Superior temporal gyrus (tissue), 1 donor: Measurements from ENCODE around the gene CHCHD4.

ENCODE experiments used
- DNase-seq: peaks from one replicate; pipeline ENCODE4 v3.0.0-alpha.2; 2016; ENCODE audit errors: extremely low spot score

CHCHD4 gene

DNA sequence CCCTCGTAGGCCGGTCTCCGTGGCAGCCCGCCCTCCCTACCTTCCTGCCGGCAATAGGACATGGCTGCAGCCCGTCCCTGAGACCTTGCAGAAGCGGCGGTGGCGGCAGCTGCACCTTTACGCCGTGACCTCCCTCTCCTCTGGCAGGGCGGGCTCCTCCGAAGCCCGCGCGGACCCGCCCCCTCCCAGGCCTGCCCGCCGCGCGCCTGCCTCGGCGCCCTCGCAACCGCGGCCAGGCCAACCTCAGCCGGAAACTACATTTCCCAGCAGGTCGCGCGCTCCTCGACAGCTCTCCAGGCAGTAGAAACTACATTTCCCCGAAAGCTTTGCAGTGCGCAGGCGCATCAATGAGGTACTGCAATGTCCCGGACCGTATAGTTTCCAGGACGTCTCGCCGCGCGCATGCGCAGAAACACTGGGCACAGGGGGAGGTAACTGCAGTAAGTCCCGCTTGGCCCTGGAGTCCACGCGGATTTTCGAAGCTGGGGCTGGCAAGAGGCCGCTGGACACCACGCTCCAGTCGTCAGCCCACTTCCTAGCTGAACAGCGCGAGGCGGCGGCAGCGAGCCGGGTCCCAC lies at the start of gene CHCHD4, which contains the start of gene TMEM43:
TSS of gene CHCHD4 (minus strand) at position 256 of the 578 bp plus-strand sequence. CDS start at position 62, 194 bp downstream.
TSS of gene TMEM43 (plus strand) at position 438 of the 578 bp plus-strand sequence. CDS start 142 bp downstream, outside the sequence.
- peak; percentile 100 for DNase-seq

DNA sequence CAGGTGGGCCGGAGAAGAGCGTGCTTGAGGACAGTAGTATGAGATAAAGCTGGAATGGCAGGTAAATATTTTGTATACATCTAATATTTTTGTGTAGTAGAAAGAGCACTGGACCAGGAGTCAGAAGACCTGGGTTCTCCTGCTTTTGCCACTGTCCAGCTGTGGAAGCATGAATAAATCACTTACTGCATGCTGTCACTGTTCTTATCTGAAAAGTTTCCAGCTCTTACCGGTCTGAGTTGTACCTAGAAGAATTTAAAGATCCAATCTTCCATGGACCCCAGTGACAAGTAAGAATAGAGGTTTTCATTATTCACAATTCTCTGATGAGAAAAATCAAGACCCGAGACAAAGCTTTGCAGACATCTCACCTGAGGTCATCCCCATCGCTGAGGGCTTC lies 47.8 kb upstream of the CHCHD4 start:
- DNase-seq, result no peak

DNA sequence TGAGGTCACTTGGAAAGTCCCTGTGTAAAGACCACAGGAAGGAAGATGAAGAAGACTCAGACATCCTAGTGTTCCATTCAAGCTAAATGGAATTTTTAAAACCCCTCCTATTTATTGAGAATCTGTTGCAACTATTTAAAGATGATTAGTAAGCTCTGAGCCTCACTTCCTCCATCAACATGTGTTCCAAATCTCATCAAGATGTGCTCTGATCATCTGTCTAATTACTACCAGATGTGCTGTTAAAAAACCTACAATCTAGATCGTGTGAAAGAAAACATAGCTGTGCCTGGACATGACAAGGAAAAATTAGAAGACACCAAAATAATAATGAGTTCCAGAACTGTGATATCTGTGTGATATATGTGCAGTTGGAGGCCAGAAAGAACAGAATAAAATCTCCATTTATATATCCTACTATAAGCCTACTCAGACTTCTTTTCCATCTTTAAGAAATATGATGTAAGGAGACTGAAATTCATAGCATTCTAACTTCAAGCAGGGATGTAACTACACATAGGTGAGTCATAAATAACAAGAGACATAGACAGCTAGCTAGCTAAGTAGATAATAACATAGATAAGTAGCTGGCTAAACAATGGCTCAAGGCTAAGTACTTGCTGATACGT lies 46.0 kb upstream of the CHCHD4 start:
- DNase-seq, result no peak

DNA sequence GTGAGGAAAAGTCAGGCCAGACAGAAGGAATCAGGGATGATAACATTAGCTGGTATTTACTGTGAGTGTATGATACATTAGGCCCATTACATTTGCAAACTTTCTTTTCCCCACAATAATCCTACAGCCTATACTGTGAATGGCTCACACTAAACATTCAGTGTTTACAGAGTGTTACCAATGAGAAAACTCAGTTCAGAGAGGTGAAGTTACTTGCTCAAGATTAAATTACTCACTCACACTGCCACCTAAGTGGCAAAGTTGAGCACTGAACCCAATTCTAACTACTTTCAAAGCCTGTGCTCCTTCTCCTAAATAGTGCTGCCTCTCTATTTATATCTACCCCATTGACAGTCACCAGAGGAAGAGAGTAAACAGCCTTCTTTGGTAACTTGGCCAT lies 45.2 kb upstream of the CHCHD4 start:
- no peak for DNase-seq

DNA sequence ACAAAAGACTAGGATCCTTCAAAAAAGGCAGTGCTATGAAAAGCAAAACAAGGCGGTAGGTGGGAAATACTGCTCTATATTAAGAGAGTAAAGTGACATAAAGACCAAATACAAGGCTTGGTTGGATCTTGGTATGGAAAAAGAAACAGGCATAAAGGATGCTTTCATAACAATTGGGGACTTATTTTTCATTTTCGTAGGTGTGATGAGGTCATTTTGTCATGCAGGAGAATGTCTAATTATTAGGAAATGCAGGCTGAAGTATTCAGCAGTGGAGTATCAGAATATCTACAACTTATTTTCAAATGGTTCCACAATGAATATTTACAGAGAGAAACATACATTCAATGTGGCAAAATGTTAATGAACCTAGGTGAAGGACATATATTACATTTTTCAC lies 44.8 kb upstream of the CHCHD4 start:
- no peak for DNase-seq

DNA sequence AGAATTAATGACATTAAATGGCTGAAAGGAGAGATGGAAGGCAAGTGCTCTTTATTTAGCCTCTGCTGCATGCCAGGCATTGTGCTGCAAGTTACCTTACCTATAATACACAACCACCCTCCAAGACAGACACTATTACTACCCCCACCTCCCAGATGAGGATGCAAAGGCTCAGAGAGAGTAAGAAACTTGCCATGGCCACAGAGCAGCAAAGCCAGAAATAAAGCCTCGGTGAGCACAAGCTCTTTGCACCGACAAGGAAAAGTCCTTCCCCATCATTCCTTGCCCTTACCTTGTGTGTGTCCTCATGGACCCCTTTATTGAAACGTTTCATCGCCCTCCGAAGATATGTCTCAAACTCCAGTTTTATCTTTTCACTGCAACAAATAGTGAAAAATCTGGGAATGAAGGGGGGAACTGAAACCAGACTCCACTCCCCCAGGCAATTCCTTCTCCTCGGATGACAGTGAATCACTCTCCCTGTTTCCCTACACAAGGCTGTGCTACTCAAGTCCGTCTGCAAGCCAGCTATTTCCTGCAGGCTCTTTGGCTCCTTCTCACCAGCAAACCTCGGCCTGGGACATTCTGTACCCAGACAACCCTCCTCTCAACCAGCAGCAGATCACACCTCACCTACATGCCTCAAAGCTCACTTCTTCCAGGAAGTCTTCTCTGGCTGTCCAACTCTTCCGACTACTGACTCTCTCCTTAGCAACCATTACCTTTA lies 42.4 kb upstream of the CHCHD4 start:
- no peak for DNase-seq

DNA sequence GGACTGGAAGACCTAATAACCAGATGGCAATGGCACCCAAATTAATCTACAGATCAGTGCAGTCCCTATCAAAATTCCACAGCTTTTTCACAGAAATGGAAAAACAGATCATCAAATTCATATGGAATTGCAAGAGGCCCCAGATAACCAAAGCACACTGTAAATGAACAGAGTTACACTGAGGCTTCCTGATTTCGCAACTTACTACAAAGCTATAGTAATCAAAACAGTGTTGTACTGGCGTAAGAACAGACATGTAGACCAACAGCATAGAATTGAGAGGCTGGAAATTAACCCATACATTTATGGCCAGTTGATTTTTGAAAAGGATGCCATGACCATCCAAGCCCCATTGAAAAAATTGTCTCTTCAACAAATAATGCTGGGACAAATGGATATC lies 37.5 kb upstream of the CHCHD4 start:
- no peak for DNase-seq

DNA sequence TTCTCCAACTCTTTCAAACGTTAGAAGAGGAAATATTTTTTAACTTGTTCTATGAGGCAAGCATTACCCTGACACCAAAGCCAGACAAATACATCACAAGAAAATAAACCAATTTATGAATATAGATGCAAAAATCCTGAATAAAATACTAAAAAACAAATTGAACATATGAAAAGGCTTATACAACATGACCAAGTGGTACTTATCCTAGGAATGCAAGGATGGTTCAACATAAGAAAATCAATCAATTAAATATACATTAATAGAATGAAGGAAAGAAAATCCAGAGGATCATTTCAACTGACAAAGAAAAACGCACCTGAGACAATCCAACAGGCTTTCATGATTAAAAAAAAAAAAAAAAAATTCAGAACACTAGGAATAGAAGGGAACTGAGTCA lies 36.6 kb upstream of the CHCHD4 start:
- DNase-seq, result no peak

DNA sequence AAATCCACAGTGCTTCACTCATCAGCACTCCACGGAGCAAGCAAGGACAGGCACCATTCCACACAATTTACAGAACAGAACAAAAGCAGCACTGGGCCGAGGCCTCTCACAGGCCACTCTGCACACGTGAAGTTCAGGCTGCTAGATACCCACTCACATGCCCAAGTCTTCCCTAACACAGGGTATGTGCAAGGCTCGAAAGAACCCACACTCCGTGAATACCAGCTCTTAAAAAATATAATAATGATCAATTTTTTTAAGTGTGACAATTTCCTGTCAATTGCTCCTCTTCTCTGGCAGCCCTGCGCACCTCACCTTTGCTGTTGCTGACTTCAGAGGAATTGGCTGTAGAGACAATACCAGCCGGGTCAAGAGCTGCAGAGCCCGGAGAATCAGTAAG lies 34.8 kb upstream of the CHCHD4 start:
- no peak for DNase-seq

DNA sequence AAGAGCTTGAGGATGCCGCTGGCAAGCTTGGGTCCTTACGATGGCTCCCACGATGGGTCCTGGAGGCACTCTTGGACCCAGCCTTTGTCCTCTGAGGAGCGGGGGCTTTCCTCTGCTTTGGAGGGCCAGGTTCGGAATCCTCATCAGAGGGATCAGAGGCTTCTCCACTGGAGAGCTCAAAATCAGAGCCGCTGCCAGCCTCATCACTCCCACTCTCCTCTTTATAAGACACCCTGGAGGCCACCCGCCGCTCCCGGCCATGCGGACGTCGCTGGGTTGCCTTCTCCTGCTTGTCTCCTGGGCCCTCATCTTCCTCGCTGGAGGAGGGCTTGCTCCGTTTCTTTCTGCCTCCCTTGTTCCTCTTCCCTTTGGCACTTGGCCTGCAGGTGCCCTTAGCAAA lies 33.7 kb upstream of the CHCHD4 start:
- no peak for DNase-seq

DNA sequence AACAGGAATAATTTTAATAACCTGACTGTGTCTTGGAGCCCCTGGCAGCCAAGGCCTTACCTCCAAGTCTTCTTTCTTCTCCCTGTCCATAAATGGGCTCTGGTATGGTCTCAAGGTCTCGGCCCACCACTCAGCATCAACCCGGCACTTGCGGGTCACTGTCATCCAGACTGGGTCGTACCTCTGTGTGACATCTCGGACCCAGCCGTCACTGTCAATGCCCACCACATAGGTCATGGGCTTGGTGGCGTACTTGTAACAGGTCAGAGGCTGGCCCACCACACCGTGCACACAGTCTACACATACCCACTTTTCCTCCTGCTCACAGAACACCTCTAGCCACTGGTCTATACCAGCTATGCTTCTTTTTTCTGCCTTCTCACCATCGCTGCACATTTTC lies 33.3 kb upstream of the CHCHD4 start:
- DNase-seq, result no peak

DNA sequence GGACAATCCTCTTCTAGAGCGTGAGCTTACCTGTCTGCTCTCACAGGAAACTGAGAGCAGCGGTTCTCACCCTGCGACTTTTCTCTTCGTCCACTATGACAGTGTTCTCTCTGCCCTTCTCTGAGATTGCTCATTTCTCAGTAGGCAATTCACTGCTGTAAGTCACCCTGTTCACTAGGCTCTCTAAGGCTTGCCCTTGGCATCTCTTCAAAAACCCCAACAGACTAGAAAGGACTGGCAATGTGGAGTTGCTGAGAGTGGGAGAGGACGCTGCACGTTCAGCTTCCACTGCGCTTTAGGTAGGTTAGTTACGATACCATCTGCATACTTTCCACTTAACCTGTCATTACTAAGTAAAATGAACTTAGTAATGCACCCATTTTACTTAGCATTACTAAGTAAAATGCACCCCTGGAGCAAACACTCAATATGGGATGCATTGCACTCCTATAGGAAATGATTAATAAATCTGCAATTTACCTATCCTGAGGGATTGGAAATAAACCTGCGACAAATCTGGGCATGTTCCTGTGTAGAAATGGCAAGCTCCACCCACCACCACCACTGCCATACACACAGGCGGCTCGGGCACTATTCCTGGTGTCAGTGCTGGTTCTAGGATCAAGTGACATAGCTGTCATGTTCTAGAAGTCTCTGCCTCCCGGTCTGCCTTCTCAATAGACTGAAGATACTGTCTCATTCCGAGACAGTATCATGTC lies 32.3 kb upstream of the CHCHD4 start:
- no peak for DNase-seq

DNA sequence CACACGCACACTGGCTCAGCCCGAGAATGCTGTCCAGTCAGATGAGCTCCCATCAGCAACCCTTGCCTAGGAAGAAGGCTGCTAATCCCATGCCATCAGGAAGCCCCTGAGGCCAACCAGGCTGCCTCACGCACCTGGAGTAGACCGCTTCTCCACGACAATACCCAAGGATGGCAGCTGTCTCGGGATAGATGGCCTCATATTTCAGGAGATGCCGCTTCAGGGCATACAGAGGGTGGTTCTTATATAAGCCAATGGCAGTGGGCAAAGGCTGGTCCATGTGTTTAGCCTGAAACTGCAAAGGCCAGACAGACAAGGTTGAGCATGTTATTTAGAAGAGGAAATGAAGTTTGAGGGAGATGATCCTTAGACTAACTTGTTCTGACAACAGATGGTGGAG lies 31.5 kb upstream of the CHCHD4 start:
- no peak for DNase-seq

DNA sequence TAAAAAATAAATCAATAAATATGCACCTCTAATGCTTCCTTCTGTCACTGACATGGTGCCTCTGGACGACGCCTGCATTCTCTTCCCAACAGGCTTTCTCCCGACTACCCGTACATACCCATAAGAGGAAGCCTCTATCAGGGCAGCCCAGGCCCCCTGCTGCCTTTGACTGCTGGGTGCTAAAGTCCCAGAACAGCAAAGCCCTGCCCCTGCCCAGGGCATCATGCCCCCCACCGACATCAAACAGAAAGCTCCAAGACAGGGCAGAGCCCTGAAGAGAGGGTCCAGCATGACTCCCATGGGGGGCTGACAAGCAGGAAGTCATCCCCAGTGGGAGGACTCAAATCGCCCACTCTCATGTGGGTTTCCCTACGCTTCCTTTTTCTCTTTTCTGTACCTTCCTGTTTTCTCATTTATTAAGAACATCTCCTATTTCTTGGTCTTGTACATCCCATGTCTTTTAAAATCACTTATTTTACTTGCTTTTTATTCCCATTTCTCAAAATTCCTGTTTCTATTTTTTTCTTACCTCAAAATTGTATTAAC lies 30.3 kb upstream of the CHCHD4 start:
- DNase-seq, result no peak

DNA sequence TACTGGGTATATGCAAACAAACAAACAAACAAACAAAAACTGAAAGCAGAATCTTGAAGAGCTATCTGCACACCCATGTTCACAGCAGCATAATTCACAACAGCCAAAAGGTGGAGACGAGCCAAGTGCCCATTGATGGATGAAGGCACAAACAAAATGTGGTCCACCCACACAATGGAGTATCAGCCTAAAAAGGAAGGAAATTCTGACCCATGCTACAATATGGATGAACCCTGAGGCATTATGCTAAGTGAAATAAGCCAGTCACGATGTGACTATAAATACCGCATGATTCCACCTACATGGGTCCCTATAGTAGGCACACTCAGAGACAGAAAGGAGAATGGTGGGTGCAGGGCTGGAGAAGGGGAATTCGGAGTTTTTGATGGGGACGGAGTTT lies 29.6 kb upstream of the CHCHD4 start:
- DNase-seq, result no peak

DNA sequence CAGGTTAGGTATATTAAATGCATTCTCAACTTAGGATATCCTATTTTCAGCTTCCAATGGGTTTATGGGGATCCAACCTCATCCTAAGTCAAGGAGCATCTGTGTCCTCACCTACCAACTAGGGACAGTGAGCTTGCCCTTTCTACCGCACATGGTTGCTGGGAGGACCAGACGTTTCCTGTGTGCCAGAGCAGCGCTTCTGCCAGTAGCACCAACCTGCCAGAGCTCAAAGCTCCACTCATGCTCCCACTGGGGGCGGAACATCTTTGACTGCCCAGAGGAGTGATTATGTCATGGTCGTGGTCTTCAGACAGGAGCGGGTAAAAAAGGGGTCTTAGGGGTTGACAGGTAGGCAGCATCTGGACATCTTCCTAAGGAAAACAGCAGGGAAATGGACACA lies 29.0 kb upstream of the CHCHD4 start:
- DNase-seq, result no peak

DNA sequence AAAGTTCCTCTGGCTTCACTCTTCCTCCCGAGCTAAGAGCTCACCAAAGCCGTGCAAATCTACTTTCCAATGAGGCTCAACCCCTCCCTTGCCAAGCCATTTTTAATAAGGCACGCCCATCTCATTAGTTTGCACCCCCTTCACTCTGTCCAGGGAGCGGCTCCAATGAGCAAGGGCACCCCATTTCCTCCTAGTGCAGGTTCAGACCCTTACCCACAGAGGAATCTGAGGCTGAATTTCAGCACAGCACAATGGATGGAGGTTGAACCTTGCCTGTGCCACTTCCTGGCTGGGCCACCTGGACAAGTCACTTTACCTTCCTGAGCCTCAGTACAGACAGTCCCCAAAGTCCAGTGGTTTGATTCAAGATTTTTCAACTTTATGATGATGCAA lies 28.3 kb upstream of the CHCHD4 start:
- no peak for DNase-seq

DNA sequence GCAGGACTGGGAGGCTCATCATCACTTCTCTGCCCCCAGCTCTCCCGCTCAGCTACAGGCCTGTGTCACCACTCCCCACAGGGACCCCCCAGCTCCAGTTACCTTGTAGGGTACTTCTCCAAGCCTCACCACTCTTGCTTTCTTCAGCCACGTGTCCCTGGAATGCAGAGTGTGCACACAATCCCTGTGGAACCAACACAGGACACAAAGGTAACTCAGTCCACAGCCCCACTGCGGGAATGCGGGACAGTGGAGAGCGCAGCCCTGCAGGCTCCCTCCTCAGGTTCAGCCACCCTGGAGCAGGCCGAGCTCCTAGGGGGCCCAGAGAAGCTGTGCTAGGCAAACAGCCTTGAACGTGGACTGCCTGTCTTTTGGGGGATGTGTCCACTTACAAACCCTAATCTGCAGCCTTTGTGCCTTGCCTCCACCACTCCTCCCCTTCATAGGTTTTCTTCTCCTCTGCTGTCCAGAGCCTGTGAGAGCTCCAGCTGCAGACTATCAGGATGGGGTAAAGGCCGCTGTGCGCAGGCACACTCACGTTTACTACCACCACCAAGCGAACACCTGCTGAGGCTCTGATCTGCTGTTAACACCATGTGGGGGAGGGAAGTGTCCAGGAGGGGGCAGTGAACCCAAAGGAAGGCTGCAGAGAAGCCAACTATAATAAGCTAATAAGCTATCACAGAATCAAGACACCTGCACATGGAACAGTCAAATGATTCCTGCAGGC lies 27.7 kb upstream of the CHCHD4 start:
- no peak for DNase-seq

DNA sequence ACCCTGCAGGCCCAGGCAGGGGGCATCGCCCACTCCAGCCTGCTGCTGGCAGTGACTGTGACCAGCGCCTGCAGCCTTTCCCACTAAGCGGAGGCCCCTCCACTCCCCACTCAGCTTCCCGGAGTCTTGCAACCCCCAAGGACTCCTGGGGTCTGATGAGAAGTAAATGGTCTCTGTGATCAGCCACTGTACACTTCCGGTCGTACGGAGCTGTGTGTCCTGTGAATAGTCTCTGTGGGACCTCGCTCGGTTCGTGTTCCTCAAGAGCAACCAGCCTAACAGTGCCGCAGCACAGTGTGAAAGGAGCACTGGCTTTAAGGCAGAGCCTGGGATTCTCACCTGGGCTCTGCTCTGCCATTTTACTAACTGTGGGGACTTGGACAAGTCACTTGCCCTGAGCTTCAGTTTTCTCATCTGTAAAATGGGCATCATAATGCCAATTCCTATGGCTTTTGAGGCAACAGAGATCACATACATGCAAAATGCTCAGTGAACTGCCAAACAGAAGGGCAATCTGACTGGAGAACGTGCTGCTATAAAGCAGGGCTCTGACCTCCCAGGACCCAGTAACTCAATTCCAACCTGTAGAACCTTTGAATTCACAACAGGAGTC lies 26.9 kb upstream of the CHCHD4 start:
- DNase-seq, result no peak

DNA sequence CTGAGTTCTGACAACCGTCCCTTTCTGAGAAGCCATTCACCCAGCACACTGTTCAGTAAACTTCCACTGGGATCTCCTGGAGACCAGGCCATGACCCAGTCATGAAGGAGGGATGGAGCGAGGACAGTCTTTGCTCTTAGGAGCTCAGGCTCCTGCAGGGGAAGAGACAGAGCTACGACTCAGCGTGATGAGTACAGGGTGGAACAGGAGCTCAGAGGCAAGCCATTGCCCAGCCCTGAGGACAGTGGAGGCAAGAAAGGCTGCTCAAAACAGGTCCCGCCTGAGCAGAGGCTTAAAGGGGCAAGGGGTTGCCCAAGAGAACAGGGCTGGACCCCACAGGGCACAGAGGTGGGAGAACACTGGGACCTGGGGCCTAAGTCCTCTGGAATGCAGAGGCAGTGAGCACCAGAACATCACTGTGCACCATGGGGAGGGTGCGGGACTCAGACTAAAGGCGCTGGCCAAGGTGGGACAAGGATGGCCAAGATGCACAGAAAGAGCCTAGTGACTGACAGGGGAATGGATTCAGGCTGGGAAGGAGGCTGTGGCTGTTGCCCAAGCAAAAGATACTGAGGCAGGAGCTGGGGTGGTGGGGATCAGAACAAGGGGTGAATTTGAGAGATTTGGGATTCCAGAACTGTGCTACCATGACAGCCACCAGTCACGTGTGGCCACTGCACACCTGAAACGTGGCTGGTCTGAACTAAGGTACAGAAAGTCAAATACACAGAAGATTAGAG lies 26.0 kb upstream of the CHCHD4 start:
- DNase-seq, result no peak
